Stimulated activated CD8-positive, alpha-beta memory T cell treated with anti-CD3 and anti-CD28 coated beads, Interleukin-4, amount 100 ng/mL, for 1 hour (primary cell): ENCODE data around the gene UVRAG.

ENCODE experiments used
- DNase-seq, 2 donors: peaks; one replicate each; pipeline ENCODE4 v3.0.0-alpha.2; 2020; ENCODE audit warnings: low read depth in 2 of 2, low spot score in 1 of 2

UVRAG gene

GRCh38 chr11:76087749-76088148, 272.7 kb downstream of the UVRAG start:
- no peak for DNase-seq

GRCh38 chr11:76088511-76088910, 273.5 kb downstream of the UVRAG start:
- no peak for DNase-seq

DNA sequence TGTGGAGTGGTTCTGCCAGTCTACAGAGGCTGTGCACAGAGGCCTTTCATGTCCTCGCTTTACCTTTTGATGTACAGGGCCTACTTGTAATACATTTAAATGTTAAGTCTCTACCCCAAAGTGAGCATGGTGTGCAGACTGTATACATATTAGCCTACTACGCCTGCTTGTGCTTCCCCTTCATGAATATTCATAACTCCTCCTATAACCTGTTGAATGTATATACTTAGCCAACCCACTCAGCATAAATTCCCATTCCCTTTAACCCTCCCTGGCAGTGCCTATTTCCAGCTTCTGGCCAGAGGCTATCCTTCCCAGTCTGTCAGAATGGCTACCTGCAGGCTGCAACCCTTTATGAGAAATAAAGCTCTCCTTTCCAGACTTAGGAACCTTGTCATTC, 275.2 kb downstream of the UVRAG start:
- DNase-seq = no peak

- DNase-seq = no peak
Measured at GRCh38 chr11:76090821-76091220, 275.8 kb downstream of the UVRAG start.

GRCh38 chr11:76094740-76095139, 279.7 kb downstream of the UVRAG start:
- DNase-seq = no peak

DNA sequence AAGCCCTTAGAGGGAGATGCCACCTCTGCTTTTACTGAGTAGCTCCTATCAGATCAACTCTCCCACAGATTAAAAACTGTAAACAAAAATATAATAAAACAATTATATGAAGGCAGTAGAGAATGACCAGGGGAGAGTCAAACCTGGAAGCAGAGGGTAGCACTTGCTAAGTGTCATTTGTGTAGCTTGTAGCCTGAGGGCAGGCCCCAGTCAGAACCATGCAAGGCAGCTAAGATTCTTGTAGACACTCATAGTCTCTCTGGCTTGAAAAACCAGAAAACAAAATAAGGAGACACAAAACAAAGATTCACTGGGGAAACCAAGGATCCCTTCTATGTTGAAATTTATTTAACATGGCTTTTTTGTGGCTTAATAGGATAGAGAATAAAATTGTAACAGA, 280.9 kb downstream of the UVRAG start:
- DNase-seq = no peak

GRCh38 chr11:76096552-76096951, 281.5 kb downstream of the UVRAG start:
- DNase-seq = no peak

DNA sequence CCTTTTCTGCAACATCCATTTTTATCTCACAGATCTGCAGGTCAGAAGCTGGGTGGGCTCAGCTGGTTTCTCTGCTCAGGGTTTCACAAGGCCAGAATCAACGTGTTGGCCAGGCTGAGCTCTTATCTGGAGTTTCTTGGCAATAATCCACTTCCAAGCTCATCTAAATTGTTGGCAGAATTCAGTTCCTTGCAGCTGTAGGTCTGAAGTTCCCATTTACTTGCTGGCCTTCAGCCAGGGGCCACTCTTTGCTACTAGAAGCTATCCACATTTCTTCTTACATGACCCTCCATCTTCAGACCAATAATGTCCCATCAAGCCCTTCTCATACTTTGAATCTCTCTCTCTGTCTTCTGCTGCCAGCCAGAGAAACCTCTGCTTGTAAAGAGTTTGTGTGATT, 287.8 kb downstream of the UVRAG start:
- no peak for DNase-seq

GRCh38 chr11:76103460-76103859, 288.4 kb downstream of the UVRAG start:
- no peak for DNase-seq

DNA sequence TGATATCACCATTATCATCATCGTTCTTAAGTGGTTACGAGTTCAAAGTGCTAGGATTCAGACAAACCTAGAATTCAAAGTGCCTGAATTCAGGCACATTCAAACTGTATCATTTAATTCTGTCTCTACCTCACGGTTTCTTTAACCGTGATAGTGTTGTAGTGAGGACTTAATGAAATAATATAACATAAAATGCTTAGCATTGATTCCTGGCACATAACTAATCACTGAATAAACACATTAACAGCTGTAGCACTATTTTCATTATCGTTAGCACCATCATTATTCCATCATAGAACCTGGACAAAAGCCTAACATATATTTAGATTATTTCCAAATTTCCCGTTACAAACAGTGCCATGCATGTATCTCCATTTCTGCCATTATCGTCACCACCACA, 289.3 kb downstream of the UVRAG start:
- DNase-seq = no peak

- DNase-seq = no peak
Measured at GRCh38 chr11:76105637-76106036, 290.6 kb downstream of the UVRAG start.

DNA sequence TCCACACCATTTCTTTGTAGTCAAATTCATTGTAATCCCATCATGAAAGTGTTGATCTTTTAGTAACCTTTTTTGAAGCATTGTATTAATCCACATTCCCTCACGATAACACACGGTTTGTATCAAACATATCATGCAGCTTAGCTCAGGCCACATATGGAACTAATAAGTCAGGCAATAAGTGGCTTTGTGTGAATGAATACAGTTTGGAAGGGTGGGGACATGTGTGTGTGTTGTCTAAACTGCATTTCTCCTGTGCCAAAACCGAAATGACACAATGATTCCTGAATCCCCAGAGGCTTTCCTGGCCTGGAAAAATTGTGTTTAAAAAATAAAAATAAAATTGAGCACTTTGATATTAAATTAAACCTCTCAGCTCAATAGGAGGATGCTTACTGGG, 293.0 kb downstream of the UVRAG start:
- DNase-seq = no peak

DNA sequence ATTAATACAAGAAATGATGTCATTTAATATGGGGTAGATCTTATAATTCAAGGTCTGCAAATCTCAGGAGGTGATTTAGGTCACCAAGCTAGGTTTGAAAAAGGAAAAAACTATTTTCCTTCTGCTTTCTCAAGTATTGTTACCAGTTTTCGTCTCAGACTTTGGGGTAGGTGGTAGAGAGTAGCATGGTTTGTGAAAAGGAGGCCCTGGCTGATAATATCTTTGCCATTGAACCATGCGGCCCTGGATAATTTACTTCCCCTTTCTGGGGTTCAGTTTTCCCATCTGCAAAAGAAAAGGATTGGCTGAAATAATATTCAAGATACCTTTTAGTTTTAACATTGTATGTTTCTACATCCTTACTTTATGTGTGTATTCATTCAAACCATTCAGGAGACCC, 299.2 kb downstream of the UVRAG start:
- no peak for DNase-seq

DNA sequence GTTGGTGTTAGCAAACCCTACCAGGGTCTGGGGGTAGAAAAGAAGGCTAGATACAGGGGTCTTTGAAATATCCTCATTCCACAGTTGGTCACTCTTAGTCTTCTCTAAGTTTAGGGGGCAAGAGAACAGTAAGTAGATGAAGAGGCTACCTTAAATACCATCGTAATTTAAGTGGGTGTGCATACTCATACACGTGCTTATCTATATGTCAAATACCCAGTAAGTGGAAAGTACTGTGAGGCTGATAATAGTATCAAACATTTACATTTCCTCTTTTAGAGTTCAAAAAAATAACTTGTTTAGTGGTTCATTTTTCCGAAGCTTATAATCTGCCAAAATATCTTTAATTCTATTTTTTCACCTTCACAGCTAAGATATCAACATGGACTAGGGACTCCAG, 300.5 kb downstream of the UVRAG start:
- DNase-seq = no peak

- DNase-seq = no peak
Measured at GRCh38 chr11:76119032-76119431, 304.0 kb downstream of the UVRAG start.

GRCh38 chr11:76119779-76120178, 304.8 kb downstream of the UVRAG start:
- no peak for DNase-seq

- no peak for DNase-seq
Measured at GRCh38 chr11:76120513-76121101, 305.6 kb downstream of the UVRAG start.

GRCh38 chr11:76123248-76123647, 308.2 kb downstream of the UVRAG start:
- DNase-seq = no peak

DNA sequence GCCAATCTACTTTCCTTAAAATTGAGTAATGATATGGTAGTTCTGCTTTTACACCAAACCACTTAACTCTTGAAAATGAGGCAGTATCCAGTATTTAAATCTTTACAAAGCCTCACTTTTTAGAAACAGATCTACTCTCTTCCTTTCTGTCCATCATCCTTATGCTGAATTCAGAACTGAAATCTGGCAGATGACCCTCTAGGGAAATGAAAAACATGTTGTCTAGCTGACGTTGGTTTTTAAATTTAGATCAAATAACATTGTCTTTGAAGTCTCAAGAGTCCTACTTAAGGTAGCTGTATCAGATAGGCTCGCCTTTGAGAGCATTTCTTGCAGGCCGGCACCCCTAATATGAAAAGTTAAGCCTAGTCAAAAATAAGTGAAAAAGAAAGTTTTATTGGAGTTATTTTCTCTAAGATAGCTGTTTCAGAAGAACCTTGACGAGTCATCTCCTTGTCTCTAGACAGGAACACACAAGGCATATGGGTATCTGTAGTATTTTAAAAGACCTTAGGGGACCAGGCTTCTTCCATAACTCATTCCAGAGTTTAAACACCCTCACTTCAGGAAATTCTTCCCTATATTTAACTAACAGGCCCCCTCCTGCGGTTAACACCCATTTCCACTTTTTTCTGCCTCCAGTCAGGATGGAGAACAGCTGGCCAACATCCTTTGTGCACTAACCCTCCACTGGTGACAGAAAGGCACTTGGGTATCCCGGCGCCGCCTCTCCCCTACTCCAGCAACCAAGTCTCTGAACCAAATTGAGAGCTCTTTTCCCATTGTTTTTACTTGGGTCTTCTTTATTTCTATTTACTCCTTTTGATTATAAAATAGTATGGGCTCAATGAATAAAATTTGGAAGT, 310.1 kb downstream of the UVRAG start:
- no peak for DNase-seq

DNA sequence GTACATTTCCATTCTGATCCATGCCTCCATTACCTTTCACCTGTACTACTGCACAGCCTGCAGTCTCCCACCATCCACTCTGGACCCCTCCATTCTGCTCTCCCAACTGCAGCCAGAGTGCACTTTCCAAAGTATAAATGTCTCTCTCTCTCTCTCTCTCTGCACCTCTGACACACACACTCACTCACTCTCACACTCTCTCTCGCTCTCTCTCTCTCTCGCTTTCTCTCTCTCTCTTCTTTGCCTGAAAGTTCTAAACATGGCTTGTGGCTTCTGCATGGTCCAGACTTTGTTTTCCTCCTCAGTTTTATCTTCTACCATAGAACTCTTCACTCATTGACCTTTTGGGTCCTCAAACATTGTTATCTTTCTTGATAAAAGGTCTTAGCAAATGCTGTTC, 314.7 kb downstream of the UVRAG start:
- no peak for DNase-seq

GRCh38 chr11:76131142-76131541, 316.1 kb downstream of the UVRAG start:
- DNase-seq = no peak

DNA sequence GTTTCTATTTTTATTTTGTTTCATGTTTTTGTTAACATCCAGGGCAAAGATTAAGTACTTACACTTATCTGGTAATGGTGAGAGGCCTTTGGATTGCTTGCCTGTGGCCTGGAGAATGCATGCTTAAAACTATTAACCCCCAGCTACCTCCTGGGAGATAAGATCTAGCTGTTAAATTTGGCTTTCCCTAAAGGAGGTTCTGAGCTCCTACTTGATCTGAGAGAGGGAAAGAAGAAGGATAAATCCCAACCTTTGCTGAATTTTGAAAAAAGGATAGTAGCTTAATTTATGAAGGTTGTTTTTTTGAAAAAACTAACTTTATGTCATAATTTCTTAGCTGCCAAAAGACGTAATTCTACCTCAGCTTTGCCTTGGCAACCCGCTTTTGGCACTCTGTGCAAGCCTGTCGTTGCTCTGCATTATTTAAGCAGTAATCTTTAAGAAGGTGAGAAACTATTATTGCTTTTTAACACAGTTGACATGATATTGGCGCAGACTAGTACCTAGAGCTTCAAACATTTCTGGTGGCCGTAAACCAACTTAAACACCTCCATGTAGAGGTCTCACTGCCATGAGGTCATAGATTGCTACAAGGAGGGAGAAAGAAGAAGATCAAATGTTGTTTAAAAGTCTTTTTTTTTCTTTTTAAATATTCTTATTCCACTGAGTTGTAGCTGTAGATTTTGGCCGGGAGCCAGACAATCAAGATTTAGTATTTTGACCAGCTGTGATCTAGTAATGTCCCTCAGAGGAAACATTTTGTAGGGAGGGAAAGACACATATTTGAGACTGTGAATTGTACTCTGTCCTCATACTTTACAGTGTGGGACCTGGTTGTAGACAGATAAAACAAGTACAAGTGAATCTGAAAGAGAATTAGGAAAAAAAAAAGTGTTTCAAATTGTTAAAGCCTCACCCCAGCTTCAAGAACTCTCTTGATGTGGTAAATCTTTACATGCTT, 316.9 kb downstream of the UVRAG start:
- no peak for DNase-seq
